HG03064 (cell line): ENCODE measurements around the gene FAM210B.
"Not testable (repeated sequence)": the region's sequence is repeated elsewhere in the genome, so short reads cannot be mapped to it uniquely, and the experiment has no call there.

Experiments
- ATAC-seq: cut with Tn5 transposase; IDR thresholded peaks from one replicate; pipeline ENCODE4 v1.9.1; 2021; ENCODE audit warnings: low read depth; ENCODE audit not compliant: unreplicated experiment

Gene FAM210B

DNA sequence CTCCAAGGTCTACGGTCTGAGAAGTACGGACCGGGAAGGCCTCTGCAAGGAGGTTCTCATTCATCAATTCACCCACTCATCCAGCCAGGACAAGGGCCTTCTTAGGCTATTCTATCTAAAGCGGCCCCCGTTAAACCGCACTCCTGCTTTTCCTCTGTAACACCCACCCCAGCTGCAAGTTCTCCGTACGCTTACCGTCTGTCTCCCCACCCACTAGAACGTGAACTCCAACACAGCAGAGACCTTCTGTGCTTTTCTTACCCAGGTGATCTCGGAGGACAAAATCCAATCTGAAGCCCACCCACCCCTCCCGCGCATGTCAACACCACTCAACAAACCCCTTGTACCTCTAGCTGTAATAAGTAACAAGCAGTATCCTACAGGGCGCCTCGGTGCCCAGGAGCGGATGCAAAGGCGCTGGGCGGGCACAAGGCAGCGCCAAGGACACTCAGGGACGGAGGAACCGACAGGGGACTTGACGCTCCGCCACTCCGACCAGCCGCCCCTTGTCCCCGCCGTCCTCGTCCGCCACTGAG lies 32.9 kb downstream of the FAM210B start:
- ATAC-seq, result peak; percentile 35

DNA sequence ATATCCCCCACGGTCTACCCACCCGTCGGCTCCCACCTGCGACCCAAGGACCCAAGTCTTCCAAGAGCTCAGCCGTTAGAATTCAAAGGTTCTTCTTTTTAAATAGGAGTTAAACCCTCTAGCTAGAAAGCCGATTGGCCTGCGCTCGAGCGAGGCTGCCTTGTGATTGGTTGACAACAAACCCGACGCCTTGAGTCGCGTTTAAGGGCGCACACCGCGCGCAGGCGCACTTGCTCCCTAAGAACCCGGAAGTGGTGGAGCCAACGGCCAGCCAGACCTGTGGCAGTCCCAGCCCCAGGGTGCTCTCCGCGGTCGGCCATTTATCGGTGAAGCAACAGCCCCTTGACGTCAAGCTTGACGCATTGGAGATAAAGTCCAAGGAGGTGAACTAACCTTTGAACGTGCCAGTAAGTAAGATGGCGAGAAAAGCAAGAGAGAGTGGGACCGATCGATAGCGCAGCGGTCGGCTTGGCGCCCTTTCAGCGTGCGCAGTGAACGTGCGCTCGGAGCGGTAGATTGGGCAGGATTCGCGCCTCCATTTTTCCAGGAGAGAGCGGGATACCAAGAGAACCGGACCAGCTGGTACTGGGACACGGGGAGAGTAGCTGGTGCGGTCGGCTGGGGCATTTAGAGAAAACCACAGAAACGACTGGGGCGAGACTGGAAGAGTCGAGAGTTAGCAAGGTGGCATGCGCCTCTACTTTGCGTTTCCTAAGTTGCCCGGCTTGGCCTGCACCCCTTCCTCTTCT lies 33.5 kb downstream of the FAM210B start, which contains the start of the genes AURKA and CSTF1:
Gene AURKA (minus strand): TSS at position 84 of the 749 bp plus-strand sequence. CDS start 4,018 bp downstream, outside the sequence.
Gene CSTF1 (plus strand): TSS at position 514 of the 749 bp plus-strand sequence. CDS start 2,908 bp downstream, outside the sequence.
- peak; percentile 93 for ATAC-seq

DNA sequence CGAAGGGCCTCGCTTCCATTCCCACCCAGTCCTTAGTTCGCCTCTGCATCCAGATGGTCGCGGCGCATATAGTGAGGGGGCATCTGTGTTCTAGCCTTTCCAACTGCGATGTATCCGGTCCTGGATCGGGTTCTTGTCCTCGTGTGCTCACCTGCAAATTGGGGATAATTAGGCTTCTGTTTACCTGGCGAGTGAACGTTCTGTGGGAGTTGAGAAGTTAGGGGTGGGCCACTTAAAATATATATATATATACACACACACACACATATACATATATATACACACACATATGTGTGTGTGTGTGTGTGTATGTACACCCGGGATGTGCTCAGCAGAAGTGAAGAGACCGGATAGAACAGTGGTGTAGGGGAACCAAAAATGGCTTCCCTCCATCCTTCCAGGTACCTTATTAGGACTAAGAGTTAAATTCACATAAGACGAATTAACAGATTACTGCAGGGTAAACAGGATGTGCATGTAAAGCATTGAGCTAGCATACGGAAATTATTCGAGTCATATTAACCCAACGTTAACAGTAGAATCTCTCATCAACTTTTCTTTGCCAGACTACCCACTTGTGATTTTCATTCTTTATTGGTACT lies 34.2 kb downstream of the FAM210B start:
- ATAC-seq, result no peak

DNA sequence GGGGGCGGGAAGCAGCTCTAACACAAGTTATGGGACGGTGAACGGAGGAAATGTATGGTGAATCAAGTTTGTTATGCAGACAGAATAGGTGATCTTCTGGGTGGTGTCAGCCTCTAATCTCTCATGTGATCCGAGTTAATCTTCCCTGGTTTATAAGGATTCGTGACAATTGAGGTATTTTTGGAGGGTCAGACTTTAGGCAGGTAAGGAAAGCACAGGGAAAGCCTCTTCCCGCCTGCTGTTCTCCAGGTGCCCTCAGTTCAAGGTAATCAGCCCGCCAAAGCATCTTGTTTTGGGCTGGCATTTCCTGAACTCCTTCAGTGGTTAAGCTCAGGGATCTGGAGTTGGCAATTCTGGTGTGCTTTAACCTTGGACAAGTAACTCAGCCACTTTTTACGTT lies 34.9 kb downstream of the FAM210B start:
- no peak for ATAC-seq

DNA sequence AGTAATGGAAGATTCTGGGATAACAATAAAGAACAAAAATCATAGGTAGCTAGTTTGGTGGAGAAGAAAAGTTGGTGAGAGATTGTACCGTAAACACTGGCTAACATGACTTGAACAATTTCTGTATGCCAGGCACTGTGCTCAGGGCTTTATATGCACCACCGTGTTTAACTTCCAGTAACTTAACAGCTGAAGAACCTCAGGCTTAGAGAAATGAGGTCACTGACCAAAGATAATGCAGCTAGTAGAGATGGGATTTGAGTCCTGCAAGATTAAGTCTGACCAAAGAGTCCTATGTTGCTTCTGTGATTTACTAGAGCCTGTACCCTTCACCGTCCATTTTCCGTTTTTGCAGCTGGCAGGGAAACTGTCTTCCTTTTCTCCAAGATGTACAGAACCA lies 36.4 kb downstream of the FAM210B start:
- no peak for ATAC-seq

DNA sequence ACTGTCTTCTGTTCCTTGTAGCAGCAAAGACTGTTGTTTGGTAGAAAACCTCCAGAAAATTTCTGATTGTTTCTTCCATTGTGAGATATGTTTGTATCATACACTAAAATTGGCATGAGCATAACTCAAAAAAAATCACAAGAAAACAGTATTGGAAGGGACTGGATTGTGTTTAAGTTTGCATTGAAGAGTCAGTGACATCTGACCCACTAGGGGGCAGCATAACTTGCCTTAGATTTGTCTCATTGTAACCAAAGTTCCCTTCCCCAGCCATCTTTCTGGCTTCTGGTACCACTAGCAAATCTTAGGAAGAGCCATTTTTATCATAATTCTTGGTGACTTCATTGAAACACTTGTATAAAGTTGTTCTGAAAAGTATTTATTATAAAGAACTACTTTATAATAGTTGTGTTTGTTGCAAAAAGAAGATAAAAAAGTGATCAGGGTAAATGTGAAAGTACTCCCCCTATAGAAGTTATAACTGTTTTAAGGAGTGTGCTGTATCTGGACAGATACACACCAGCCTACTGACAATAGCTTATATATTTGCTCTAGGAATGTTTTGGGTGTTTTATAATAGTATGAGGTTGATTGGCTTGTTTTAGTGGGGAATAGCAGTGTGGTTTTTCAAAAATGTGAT lies 41.3 kb downstream of the FAM210B start:
- peak; percentile 63 for ATAC-seq

DNA sequence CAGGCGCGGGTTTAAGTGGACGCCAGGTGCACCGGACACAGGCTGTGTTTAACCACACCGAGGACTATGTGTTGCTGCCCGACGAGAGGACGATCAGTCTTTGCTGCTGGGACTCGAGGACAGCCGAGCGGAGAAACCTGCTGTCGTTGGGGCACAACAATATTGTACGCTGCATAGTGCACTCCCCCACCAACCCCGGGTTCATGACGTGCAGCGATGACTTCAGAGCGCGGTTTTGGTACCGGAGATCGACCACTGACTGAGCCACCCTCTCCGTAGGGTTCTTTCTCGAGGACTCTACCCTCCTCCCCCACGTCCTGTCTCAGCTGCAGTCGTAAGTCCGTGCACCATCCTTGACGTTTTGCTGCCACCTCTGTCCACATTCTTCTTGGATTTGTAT lies 44.7 kb downstream of the FAM210B start:
- ATAC-seq, result no peak

DNA sequence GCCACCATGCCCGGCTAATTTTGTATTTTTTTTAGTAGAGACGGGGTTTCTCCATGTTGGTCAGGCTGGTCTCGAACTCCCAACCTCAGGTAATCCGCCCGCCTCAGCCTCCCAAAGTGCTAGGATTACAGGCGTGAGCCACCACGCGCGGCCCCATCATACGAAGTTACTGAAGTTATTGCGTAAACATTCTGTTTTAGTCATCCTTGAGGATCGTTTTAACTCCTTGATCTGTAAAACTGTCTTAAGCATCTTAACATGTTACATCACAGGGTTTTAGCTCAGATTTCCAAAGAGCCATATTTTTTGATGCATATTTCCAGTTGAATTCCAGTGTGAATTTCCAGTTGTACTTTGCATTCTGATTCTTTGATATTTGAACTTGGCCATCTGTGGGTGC lies 46.6 kb downstream of the FAM210B start:
- ATAC-seq, result not testable (repeated sequence)

DNA sequence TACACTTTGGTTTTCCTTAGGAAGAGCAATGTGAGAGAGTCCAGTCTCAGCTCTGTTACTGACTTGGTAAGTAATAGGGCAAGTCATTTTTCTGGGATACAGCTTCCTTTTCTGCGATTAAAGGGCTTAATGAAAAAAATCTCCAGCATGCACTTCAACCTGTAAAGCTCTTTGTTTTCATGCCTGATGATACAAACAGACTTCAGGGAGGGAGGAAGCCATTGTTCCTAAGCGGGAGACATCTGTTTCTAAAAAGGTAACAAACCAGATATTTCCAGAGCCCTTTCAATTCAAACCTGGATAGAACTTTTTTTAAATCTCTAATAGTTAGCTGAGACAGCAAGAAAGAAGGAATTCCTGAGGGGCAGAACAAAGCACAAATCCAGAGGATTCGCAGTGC lies 48.1 kb downstream of the FAM210B start:
- no peak for ATAC-seq

DNA sequence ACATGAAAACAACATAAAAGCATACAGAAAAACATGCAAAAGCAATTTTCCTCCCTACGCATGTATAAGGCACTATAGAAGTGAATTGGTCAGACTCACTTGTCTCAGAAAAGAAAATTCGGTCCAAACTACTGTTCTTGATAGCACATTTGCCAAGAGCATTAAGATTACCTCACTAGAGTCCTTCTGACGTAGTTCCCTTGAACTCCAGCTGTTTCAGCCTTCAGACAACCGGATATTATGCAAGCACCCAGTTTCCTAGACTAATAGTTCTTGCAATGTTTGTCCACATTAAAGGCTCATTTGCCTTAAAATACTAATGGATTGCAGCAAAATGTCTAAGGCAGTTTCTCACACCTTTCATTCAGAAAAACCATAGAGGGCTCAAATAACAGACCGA lies 50.7 kb downstream of the FAM210B start:
- ATAC-seq, result no peak

DNA sequence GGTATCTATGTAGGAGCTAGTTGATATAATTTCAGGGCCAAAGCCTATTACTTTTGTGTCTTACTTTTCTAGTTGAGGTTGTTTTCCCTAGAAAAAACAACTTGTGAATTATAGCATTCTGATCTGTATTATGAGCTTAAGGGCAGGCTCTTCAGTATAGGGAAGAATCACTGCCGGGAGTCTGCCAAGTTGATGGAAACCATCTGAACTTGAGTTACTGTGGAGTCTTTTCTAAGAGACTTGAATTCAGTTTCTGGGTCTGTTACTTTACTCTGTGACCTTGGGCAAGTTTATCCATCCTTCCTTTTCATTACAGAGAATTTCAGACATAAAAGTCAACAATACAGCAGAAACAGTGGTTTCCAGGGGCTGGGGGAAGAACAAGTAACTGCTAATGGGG lies 51.2 kb downstream of the FAM210B start:
- ATAC-seq, result no peak

DNA sequence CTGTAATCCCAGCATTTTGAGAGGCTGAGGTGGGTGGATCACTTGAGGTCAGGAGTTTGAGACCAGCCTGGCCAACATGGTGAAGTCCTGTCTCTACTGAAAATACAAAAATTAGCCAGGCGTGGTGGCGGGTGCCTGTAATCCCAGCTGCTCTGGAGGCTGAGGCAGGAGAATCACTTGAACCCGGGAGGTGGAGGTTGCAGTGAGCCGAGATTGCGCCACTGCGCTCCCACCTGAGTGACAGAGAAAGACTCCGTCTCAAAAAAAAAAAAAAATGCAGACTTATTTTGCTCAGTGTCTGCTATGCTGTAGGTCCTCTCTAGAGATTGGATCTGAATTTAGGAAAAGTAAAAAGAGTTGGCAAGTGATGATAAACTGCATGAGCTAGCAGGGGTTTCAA lies 52.5 kb downstream of the FAM210B start:
- not testable (repeated sequence) for ATAC-seq

DNA sequence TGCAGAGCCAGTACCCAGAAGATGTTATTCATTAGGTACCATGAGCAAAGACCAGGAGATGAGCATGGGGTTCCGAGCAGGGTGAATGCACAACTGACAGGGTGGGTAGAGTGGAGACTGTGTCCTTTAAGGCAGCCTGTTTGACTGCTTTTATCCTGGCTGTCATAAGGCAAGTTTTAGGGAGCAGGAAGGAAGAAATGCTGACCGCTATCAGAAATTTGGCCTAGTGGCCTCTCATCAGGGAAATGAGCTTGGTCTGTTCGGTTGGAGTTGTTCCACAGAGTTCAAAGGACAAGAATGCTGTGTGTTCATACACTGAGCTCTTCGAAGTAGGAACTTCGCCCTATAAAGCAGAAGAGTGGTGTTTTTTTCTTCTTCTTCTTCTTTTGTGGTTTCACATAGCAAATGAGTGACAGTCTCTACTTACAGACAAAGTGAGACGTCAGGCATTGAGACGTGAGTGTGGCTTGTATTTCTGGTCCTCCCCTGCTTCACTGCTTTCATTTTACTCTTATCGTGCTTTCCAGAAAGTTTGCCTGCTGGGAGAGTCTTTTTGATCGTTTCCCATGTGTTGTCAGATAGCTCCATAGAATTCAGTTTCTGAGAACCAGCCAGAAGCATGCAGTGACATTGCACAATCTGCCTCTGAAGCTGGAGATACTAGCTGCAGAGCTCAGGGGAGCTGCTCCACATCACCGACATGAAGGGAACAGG lies 53.1 kb downstream of the FAM210B start, which contains the start of gene CASS4:
Gene CASS4 (plus strand): TSS at position 502 of the 714 bp plus-strand sequence. CDS start 199 bp downstream, at position 701.
- no peak for ATAC-seq

DNA sequence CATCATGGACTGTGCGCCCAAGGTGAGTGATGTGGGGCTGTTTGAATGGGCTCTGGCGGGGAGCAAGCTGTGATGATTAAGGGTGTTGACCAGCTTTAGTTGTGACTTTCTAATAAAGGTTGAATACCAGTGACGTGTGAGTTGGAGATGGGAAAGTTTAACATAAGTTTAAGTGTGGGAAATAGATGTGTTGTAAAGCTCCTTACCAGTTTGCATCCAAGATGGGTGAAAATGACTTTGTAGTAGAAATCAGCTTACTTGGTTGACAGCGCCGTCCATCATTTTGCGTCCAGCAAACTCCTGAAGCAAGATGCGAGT lies 53.7 kb downstream of the FAM210B start:
- ATAC-seq, result no peak

DNA sequence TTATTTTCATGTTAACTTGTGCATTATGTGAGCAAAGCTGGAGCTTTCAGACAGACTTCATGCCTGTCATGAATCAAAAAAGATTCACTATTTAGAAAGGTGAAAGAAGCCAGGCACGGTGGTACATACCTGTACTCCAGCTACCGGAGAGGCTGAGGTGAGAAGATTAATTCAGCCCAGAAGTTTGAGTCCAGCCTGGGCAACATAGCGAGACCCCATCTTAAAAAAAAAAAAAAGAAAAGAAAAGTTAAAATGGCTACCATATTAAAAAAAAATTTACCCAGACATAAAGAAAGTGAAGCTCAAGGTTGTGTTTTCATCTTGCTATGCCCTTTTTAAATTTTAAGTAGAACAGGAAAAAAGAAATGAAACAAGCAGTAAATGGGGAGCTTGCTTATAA lies 54.2 kb downstream of the FAM210B start:
- ATAC-seq, result no peak

DNA sequence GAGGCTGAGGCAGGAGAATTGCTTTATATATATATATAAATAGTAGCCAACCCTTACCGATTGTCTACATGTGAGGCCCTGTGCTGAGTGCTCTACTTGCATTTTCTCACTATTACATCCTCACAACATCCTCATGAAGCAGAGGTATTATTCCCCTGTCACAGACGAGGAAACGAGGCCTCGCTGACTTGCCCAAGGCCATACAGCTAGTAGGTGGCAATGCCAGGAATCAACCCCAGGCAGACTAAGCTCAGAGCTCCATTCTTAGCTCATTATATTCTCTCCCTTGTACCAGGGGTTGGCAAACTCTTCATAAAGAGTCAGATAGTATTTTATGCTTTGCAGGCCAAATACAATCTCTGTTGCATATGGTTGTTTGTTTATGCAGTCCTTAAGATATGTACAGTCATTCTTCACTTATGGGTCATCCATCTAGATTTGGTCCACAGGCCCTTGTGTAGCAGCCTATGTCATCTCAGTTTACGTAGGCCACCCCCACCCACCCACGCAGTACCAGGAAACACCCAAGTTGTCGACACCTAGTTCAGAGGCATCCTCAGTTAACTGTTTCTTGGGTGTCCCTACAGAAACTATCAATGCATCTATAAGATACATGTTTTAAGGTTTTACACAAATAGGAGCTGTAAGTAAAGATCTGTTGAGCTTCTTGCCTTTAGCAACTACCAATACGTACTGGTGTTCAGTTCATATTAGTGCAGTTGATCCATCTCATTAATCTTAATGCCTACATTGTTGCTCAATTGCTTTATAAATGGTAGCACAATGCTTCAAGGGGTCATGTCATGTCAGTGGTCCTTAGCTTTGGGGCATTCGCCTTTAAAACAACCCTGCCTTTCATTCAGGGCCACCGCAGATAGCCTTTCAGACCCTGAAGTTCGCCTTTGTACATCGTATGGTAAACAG lies 56.3 kb downstream of the FAM210B start:
- ATAC-seq, result no peak

DNA sequence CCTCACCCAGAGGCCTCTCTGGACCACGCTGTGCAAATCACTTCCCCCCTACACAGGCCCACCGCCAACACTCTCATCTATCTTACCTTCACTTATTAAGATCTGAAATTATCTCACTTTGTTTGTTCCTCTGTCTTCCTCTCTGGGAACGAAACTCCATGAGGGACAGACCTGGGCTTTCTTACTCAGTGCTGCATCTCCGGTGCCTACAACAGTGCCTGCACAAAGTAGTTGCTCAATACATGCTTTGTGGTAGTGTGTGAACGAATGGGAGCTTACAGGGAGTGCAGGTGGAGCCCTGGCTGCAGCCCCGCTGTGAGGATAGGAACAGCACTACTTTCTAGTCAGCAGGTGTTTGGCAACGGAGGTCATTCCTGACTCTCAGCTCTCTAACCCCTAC lies 58.6 kb downstream of the FAM210B start:
- ATAC-seq, result no peak

DNA sequence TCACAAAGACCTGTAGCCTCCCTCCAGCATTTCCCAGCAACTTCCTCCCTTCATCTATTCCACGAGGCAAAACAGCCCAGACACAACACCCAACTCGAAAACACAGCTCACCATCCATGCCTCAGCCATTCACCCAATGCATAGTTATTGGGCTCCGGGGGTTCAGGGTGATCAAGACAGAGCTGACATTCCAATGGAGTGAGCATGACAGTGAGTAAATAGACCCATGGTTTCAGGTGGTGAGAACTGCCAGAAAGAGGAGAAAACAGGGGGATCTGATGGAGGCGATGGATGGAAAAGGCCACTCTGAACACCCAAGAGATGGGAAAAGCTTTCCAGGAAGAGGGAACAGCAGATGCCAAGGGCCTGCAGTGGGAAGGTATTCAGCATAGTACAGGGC lies 59.1 kb downstream of the FAM210B start:
- ATAC-seq, result no peak
